Measurements from ENCODE around the gene SMARCD2.

- TF ChIP-seq CTCF (conservative IDR thresholded peaks at IDR 0.05; ENCODE audit: low read length), result no peak
- no peak for TF ChIP-seq EZH2phosphoT487 (IDR thresholded peaks at IDR 0.05; ENCODE audit: borderline replicate concordance)
These were observed 59.0 kb downstream of the SMARCD2 start for GRCh38 chr17:63783522-63783921.

Measured in Loucy (cell line).